Gastroesophageal sphincter (tissue), 3 donors: ENCODE data around the gene NR3C1.

Experiments used
- POLR2A ChIP-seq, 2 donors: fragments of 450-650 bp; IDR thresholded peaks; one replicate each; pipeline ENCODE4 v1.6.1; 2017; ENCODE audit warnings: antibody characterized with exemption in 2 of 2, mild to moderate bottlenecking in 2 of 2, moderate library complexity in 1 of 2
- POLR2AphosphoS5 ChIP-seq: sonication (generic); formaldehyde crosslinking; IDR thresholded peaks from one replicate; pipeline ENCODE4 v1.6.1; 2017; ENCODE audit warnings: antibody characterized with exemption
- TF ChIP-seq, protein P1 (sequence below), 4 experiments: fragments of 200-600 bp in 2 of 4; fragments of 450-650 bp in 2 of 4; sonication (generic) in 1 of 4; IDR thresholded peaks; one replicate each; pipeline ENCODE4 v1.5.1; 2017 to 2019; ENCODE audit warnings: antibody characterized with exemption in 4 of 4, mild to moderate bottlenecking in 2 of 4, moderate library complexity in 2 of 4

DNA sequence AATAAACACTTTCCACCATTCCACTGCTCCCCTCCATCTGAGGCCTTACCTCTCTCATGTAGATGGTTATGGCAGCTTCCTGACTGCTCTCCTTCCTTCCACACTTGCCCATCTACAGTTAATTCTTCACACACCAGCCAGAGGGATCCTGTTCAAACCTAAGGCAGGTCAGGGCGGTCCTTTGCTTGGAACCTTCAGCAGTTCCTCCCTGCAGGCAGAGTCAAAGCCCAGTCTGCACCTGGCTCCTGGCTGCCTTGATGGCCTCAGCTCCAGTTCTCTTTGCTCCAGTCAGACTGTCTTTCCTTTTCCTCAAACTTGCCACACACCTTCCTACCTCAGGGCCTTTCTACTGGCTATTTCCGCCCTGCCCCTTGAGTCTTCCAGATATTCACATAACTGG, 30.2 kb upstream of the NR3C1 start:
- TF ChIP-seq, protein P1, sequence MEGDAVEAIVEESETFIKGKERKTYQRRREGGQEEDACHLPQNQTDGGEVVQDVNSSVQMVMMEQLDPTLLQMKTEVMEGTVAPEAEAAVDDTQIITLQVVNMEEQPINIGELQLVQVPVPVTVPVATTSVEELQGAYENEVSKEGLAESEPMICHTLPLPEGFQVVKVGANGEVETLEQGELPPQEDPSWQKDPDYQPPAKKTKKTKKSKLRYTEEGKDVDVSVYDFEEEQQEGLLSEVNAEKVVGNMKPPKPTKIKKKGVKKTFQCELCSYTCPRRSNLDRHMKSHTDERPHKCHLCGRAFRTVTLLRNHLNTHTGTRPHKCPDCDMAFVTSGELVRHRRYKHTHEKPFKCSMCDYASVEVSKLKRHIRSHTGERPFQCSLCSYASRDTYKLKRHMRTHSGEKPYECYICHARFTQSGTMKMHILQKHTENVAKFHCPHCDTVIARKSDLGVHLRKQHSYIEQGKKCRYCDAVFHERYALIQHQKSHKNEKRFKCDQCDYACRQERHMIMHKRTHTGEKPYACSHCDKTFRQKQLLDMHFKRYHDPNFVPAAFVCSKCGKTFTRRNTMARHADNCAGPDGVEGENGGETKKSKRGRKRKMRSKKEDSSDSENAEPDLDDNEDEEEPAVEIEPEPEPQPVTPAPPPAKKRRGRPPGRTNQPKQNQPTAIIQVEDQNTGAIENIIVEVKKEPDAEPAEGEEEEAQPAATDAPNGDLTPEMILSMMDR (IDR thresholded peaks at IDR 0.05), result no peak
- TF ChIP-seq POLR2A (IDR thresholded peaks at IDR 0.05) (no peak), POLR2AphosphoS5 (no peak)
